WTC11 (cell line): ENCODE data around the gene BTBD9.

Experiments used
- CBFB ChIP-seq: sonication (generic); formaldehyde crosslinking; IDR thresholded peaks from 2 replicates; pipeline ENCODE4 v1.8.1; 2022; ENCODE audit warnings: mild to moderate bottlenecking, low read depth, missing genetic modification reagents
- CREM ChIP-seq: sonication (generic); formaldehyde crosslinking; IDR thresholded peaks from 2 replicates; pipeline ENCODE4 v1.8.1; 2022; ENCODE audit warnings: mild to moderate bottlenecking, missing genetic modification reagents, moderate library complexity
- CTCF ChIP-seq: fragments of 200-600 bp; IDR thresholded peaks from 2 replicates; pipeline ENCODE4 v1.8.0; 2022; ENCODE audit warnings: antibody characterized with exemption
- NR2C2 ChIP-seq: sonication (generic); formaldehyde crosslinking; IDR thresholded peaks from 2 replicates; pipeline ENCODE4 v1.8.0; 2022; ENCODE audit warnings: mild to moderate bottlenecking, missing genetic modification reagents
- PRRX2 ChIP-seq: fragments of 250-450 bp; sonication (Bioruptor Pico); IDR thresholded peaks from 2 replicates; pipeline ENCODE4 v1.8.0; 2021; ENCODE audit warnings: mild to moderate bottlenecking
- TF ChIP-seq, protein P1 (sequence below): sonication (generic); formaldehyde crosslinking; IDR thresholded peaks from 2 replicates; pipeline ENCODE4 v1.8.0; 2023; ENCODE audit warnings: mild to moderate bottlenecking, missing genetic modification reagents
- TF ChIP-seq, protein P2 (sequence below): sonication (generic); formaldehyde crosslinking; IDR thresholded peaks from 2 replicates; pipeline ENCODE4 v1.8.1; 2022; ENCODE audit warnings: low read depth, mild to moderate bottlenecking, moderate library complexity, missing genetic modification reagents, borderline replicate concordance

GRCh38 chr6:38584731-38585130 is 55.0 kb downstream of the BTBD9 start:
- TF ChIP-seq CTCF (no peak), PRRX2 (CRISPR knock-in tag) (no peak), CBFB (no peak), NR2C2 (CRISPR knock-in tag) (no peak), CREM (CRISPR knock-in tag) (no peak)
- TF ChIP-seq, protein P1, sequence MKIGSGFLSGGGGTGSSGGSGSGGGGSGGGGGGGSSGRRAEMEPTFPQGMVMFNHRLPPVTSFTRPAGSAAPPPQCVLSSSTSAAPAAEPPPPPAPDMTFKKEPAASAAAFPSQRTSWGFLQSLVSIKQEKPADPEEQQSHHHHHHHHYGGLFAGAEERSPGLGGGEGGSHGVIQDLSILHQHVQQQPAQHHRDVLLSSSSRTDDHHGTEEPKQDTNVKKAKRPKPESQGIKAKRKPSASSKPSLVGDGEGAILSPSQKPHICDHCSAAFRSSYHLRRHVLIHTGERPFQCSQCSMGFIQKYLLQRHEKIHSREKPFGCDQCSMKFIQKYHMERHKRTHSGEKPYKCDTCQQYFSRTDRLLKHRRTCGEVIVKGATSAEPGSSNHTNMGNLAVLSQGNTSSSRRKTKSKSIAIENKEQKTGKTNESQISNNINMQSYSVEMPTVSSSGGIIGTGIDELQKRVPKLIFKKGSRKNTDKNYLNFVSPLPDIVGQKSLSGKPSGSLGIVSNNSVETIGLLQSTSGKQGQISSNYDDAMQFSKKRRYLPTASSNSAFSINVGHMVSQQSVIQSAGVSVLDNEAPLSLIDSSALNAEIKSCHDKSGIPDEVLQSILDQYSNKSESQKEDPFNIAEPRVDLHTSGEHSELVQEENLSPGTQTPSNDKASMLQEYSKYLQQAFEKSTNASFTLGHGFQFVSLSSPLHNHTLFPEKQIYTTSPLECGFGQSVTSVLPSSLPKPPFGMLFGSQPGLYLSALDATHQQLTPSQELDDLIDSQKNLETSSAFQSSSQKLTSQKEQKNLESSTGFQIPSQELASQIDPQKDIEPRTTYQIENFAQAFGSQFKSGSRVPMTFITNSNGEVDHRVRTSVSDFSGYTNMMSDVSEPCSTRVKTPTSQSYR (CRISPR knock-in tag), result no peak
- TF ChIP-seq, protein P2, sequence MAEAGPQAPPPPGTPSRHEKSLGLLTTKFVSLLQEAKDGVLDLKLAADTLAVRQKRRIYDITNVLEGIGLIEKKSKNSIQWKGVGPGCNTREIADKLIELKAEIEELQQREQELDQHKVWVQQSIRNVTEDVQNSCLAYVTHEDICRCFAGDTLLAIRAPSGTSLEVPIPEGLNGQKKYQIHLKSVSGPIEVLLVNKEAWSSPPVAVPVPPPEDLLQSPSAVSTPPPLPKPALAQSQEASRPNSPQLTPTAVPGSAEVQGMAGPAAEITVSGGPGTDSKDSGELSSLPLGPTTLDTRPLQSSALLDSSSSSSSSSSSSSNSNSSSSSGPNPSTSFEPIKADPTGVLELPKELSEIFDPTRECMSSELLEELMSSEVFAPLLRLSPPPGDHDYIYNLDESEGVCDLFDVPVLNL (CRISPR knock-in tag), result no peak
